GM21529 (cell line): ENCODE measurements around the gene IL17REL.
A peak's percentile ranks its signal among the peaks of the same experiment; 100 is the strongest.

Source experiments
- ATAC-seq: cut with Tn5 transposase; IDR thresholded peaks from one replicate; pipeline ENCODE4 v1.9.1; 2021; ENCODE audit not compliant: unreplicated experiment

IL17REL gene

GRCh38 chr22:49969751-49970527 is 42.6 kb downstream of the IL17REL start:
- no peak for ATAC-seq

DNA sequence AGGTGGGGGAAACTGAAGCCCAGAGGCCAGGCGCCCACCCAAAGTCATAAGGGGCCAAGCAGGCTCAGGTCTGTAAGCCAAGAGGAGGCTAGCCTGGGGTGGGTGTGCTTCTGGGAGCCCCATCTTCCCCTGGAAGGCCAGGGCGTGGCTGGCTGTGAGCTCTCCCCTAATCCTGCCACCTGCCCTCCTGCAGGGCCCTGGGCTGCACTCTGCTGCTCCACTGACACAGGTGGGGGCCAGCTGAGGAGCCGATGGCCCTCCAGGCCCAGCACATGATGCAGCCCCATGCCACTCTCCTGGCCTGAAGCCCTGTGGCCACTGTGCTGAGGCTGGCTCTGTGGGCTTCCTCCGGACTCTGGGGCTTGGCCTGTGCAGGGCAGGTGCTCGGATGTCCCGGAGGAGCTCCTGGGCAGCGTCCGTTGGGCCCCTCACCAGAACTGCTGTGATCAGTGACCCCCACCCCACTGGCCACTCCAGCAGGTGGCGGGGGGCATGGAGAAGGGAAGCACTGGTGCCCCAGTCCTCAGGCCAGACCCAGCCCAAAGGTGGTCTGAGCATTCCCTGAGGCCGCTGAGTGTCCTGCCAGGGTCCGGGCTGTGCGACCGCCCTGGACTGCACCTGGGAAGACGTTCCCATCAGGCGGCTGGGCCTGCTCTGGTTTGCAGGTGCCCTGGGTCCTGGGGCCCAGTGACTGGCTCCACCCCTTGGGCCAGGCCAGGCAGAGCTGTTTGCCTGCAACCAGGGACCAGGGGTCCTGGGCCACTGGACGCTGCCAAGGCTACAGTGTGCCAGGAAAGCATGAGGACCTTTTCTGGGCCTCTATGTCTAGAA is 43.5 kb downstream of the IL17REL start:
- ATAC-seq = no peak

DNA sequence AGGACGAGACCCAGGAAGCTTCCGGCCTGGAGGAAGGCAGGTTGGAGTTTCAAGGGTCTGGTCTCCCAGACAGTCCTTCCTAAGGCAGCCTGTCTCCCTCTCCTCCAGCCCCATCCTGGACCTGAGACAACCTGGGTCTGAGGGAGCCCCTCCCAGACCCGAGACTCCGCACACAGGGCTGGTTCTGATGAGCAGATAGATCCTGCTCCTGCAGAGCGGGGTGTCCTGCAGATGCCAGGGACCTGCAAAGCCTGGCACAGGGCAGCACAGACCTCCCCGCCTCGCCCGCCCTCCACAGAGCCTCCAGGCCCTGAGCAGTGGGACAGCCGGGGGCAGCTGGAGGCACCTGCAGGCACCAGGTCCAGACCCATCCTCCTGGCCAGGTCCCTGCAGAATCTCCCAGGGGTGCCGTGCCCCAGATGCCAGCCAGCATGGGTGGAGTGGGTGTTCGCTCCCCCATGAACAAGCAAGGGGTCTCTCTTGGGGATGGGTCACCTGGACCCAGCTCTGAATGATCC is 44.2 kb downstream of the IL17REL start:
- no peak for ATAC-seq

DNA sequence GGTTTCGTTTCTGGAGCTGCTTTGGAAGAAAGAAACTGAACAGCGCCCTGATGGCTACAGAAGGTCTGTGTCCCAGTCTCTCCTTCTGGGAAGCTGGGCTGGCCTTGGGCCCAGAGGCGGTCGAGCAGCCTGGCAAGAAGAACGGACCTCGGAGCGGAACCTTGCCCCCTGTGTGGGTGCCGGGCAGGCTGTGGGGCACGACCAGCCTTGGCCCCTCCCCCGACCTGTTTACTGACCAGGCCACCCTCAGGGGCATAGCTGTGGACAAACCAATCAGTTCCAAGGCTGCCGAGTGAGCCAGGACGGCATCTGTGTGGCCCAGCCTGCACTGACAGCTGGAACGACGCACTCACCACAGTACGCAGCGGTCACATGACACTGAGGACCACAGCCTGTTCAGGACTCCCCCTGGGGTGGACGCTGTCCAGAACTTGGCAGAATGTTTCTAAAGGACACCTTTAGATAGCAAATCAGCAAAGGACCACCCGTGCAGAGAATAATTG is 44.8 kb downstream of the IL17REL start:
- no peak for ATAC-seq

- ATAC-seq = no peak
Observed at GRCh38 chr22:49966774-49967705, 45.5 kb downstream of the IL17REL start.

GRCh38 chr22:49966041-49966773 is 46.4 kb downstream of the IL17REL start:
- ATAC-seq = no peak

DNA sequence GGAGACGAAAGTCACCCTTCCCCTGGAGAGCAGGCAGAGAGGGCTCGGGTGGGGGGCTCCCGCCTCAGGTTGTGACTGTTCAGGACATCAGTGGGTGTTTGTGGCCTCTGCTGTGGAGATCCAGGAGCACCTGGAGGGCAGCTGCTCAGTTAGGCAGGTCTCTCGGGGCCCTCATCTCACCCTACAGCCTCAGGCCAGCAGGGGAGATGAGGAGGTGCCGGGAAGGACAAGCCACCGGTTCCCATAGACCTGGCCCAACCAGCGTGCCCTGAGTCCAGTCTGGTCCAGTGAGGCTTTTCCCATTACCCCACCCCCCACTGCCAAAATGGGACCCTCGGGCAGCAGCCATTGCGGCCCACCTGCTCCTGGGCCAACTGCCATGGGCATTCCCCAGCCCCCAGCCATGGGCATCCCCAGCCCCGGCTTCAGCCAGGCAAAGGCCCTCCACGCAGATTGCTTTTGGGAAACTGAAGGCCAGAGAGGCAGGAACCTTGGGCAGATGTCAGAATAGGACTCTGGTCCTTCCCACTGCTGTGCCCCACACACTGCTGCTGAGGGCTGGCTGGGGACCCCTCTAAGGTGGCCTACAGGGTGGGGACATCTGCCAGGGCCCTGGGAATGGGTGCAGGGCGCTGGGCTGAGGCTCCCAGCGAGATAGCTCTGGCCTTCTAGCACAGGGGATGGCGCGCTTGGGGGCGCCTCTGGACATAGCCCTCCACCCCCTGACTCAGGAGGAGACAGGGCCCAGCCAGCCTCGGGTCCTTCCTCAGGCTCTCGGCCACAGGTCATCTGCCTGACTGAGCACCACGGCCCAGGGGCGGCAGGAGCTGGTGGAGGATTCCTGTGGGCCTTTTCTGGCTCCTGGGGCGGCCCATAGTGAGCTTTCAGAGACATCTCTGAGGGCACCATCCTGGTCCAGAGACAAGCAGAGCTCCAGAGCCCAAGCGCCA is 47.2 kb downstream of the IL17REL start:
- ATAC-seq = no peak

- no peak for ATAC-seq
Observed at GRCh38 chr22:49964136-49965090, 48.2 kb downstream of the IL17REL start.

DNA sequence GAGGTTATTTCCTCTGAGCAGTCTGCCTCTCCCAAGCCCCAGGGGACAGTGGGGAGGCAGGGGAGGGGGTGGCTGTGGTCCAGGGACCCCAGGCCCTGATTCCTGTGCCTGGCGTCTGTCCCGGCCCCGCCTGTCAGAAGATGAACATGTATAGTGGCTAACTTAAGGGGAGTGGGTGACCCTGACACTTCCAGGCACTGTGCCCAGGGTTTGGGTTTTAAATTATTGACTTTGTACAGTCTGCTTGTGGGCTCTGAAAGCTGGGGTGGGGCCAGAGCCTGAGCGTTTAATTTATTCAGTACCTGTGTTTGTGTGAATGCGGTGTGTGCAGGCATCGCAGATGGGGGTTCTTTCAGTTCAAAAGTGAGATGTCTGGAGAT is 48.9 kb downstream of the IL17REL start:
- no peak for ATAC-seq

DNA sequence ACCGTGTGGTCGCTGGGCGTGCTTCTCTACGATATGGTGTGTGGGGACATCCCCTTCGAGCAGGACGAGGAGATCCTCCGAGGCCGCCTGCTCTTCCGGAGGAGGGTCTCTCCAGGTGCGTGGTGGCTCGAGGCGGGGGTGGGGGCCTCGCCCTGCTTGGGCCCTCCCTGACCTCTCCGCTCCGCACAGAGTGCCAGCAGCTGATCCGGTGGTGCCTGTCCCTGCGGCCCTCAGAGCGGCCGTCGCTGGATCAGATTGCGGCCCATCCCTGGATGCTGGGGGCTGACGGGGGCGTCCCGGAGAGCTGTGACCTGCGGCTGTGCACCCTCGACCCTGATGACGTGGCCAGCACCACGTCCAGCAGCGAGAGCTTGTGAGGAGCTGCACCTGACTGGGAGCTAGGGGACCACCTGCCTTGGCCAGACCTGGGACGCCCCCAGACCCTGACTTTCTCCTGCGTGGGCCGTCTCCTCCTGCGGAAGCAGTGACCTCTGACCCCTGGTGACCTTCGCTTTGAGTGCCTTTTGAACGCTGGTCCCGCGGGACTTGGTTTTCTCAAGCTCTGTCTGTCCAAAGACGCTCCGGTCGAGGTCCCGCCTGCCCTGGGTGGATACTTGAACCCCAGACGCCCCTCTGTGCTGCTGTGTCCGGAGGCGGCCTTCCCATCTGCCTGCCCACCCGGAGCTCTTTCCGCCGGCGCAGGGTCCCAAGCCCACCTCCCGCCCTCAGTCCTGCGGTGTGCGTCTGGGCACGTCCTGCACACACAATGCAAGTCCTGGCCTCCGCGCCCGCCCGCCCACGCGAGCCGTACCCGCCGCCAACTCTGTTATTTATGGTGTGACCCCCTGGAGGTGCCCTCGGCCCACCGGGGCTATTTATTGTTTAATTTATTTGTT is 49.6 kb downstream of the IL17REL start:
- no peak for ATAC-seq

DNA sequence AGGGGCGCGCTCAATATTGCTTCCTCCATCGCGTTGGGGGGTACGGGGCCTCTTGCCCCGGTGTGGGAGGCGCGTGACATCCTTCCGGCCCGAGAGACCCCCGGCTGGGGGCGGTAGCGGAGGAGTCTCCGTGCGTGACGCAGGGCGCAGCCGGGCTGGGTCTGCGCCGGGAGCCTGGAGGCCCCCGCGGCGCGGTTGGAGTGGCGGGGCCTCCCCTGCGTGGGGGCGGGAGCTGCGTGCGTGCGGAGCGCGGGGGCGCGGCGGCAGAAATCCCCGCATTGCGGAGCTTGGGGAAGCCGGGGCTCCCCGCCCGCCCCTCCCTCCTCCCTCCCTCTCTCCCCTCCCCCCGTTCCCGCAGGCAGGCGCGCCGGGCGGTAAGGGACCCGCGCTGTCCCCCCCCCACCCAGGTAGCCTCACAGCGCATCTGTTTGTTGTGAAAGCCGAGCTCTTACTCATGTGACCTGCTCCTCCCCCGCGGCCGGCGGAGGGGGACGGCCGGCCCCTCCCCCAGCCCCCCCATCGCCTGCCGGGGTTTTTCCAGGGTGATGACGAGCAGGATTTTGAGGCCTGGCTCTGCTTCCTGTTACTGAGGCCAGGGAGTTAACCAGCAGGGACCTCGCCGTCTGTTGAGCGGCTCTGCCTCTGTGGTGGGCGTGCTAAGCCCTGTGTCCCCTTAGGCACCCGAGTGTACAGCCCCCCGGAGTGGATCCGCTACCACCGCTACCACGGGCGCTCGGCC is 50.4 kb downstream of the IL17REL start:
- no peak for ATAC-seq

DNA sequence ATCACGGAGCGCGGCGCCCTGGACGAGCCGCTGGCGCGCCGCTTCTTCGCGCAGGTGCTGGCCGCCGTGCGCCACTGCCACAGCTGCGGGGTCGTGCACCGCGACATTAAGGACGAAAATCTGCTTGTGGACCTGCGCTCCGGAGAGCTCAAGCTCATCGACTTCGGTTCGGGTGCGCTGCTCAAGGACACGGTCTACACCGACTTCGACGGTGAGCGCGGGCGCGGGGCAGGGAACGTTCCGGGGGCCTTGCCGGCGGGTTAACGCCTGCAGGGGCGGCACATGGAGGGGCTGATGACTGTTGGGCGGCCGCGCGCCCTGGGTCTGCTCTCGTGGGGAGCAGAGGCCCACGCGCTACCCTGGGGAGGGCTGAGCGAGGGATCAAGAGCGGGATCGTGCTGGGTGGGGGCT is 51.0 kb downstream of the IL17REL start:
- ATAC-seq = no peak

DNA sequence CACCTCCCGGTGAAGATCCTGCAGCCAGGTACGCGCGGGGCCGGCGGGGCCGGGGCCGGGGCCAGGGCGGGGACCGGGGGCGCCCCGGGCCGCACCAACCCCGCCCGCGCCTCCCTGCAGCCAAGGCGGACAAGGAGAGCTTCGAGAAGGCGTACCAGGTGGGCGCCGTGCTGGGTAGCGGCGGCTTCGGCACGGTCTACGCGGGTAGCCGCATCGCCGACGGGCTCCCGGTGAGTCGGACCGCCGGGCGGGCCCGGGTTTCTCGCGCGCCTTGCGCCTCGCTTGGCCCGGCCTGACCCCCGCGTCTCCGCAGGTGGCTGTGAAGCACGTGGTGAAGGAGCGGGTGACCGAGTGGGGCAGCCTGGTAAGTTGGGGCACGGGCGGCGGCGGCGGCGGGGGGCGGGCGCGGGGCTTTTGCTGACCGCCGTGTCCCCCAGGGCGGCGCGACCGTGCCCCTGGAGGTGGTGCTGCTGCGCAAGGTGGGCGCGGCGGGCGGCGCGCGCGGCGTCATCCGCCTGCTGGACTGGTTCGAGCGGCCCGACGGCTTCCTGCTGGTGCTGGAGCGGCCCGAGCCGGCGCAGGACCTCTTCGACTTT is 51.5 kb downstream of the IL17REL start:
- no peak for ATAC-seq

DNA sequence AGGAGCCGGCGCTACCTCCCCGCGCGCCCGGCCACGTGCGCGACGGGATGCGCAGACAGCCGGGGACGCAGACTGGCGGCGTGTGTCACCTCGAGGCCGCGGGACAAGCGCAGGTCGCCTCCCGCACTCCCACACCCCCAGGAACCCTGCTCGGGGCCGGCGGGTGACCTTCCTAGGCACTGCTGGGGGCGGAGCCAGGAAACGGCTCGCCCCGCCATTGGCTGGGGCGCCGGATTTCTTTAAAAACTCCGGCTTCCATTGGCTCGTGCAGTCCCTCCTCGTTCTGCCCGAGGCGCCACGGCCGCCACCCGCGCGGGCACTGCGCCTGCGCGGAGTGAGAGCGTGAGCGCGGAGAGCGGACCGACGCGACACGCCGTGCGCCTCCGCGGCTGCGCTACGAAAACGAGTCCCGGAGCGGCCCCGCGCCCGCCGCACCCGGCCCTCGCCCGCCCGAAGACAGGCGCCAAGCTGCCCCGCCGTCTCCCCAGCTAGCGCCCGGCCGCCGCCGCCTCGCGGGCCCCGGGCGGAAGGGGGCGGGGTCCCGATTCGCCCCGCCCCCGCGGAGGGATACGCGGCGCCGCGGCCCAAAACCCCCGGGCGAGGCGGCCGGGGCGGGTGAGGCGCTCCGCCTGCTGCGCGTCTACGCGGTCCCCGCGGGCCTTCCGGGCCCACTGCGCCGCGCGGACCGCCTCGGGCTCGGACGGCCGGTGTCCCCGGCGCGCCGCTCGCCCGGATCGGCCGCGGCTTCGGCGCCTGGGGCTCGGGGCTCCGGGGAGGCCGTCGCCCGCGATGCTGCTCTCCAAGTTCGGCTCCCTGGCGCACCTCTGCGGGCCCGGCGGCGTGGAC is 52.2 kb downstream of the IL17REL start, which contains the start of gene PIM3:
PIM3 (plus strand) TSS at position 614 of the 846 bp plus-strand sequence; CDS start at position 790, 176 bp downstream.
- ATAC-seq = peak; percentile 61

- peak; percentile 6 for ATAC-seq
Observed at GRCh38 chr22:49959782-49960158, 52.8 kb downstream of the IL17REL start.
